ENCODE measurements around the gene CLIP3. TPM values are rescaled to one million over a fixed set of nuclear protein-coding genes. Genes with fewer than 3 reads are reported as not detected.

The CLIP3 gene
- total and polyA plus RNA-seq, 9 of the 15 experiments (the other 6 are each of a cell fraction or from before 2014, with no cell fraction given) = 0.01 to 0.50 (median 0.15) TPM; not detected in 1

GRCh38 chr19:36028313-36029041 lies 4.2 kb downstream of the CLIP3 start:
- Histone ChIP-seq H3K9me1 (ENCODE audit: control insufficient read depth, insufficient read depth, low read length) (no peaks in the 10 kb centered on the region), H4K20me1 (replicated peaks; ENCODE audit: control insufficient read depth, insufficient read depth, low read length) (no peaks in the 10 kb centered on the region), H3K27ac (ENCODE audit: extremely low read depth, low read depth, low read length) (no peak overlapping the region), H2AFZ (ENCODE audit: low read depth, low read length) (no peak overlapping the region), H3K9me3 (replicated peaks; ENCODE audit: control insufficient read depth, insufficient read depth, low read depth, low read length) (no peaks in the 10 kb centered on the region), H3K4me3 (no peak overlapping the region), H3K36me3 (ENCODE audit: control insufficient read depth, insufficient read depth, low read length) (peaks cover 39% of the 10 kb centered on the region; the same call in 2 of the 3 replicates), H3K27me3 (ENCODE audit: control insufficient read depth in 2 of 2, insufficient read depth in 2 of 2, low read length in 2 of 2) (no peaks in the 10 kb centered on the region), H3K4me2 (ENCODE audit: insufficient read depth, low read length) (no peak overlapping the region), H3K9ac (ENCODE audit: insufficient read depth in 1 of 2, low read depth in 2 of 2, low read length in 2 of 2) (no peak overlapping the region), H3K79me2 (ENCODE audit: control insufficient read depth, insufficient read depth, low read length) (no peaks in the 10 kb centered on the region), H3K4me1 (replicated peaks in 1 of 2; ENCODE audit: control insufficient read depth in 2 of 2, insufficient read depth in 2 of 2, low read length in 2 of 2) (peaks cover 0 to 17% of the 10 kb centered on the region in 2 experiments; a peak in 2 of 5 replicates)
- ChIA-PET POLR2A (no interaction called here), CTCF (ENCODE audit: low intra/inter-chr PET ratio) (no interaction called here)
- intact Hi-C loops (cut with micrococcal nuclease) = no loop called here
- FAIRE-seq = no peak
- in situ Hi-C loops (cut with MboI) = no loop called here
- DNase-seq (ENCODE audit: extremely low read depth in 1 of 4, low spot score in 3 of 4) = no peak
- no peak for ATAC-seq
- WGBS (ENCODE audit: insufficient coverage, low coverage, missing lambda C conversion rate) = 71% methylated on average over 10 of the region's 10 CpGs
- BruUV-seq (replicated peaks) = no TSS peak
- TF ChIP-seq NFIX (CRISPR knock-in tag; IDR thresholded peaks at IDR 0.05; ENCODE audit: low read depth) (no peak), POLR2A (conservative IDR thresholded peaks at IDR 0.05) (no peak), RAD51 (IDR thresholded peaks at IDR 0.05; ENCODE audit: borderline replicate concordance, low read depth) (no peak), JUN (IDR thresholded peaks at IDR 0.05; ENCODE audit: borderline replicate concordance, low read depth, low read length) (no peak), JUN (CRISPR knock-in tag; IDR thresholded peaks at IDR 0.05; ENCODE audit: borderline replicate concordance) (no peak), NFIC (IDR thresholded peaks at IDR 0.05) (no peak), DIDO1 (tag; IDR thresholded peaks at IDR 0.05; ENCODE audit: low read depth) (no peak), KLF16 (IDR thresholded peaks at IDR 0.05) (no peak), RBM25 (IDR thresholded peaks at IDR 0.05; ENCODE audit: low read depth, low read length, severe bottlenecking) (no peak), SMAD4 (CRISPR knock-in tag; conservative IDR thresholded peaks at IDR 0.05) (no peak), PRMT5 (CRISPR knock-in tag; IDR thresholded peaks at IDR 0.05) (no peak), ZNF175 (CRISPR knock-in tag; IDR thresholded peaks at IDR 0.05; ENCODE audit: low read depth) (no peak)
- TF ChIP-seq, protein P1, sequence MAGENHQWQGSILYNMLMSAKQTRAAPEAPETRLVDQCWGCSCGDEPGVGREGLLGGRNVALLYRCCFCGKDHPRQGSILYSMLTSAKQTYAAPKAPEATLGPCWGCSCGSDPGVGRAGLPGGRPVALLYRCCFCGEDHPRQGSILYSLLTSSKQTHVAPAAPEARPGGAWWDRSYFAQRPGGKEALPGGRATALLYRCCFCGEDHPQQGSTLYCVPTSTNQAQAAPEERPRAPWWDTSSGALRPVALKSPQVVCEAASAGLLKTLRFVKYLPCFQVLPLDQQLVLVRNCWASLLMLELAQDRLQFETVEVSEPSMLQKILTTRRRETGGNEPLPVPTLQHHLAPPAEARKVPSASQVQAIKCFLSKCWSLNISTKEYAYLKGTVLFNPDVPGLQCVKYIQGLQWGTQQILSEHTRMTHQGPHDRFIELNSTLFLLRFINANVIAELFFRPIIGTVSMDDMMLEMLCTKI (IDR thresholded peaks at IDR 0.05; ENCODE audit: partially characterized antibody) = no peak
- TF ChIP-seq, protein P2, sequence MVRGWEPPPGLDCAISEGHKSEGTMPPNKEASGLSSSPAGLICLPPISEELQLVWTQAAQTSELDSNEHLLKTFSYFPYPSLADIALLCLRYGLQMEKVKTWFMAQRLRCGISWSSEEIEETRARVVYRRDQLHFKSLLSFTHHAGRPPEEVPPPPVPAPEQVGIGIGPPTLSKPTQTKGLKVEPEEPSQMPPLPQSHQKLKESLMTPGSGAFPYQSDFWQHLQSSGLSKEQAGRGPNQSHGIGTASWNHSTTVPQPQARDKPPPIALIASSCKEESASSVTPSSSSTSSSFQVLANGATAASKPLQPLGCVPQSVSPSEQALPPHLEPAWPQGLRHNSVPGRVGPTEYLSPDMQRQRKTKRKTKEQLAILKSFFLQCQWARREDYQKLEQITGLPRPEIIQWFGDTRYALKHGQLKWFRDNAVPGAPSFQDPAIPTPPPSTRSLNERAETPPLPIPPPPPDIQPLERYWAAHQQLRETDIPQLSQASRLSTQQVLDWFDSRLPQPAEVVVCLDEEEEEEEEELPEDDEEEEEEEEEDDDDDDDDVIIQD (CRISPR knock-in tag; IDR thresholded peaks at IDR 0.05) = no peak
- TF ChIP-seq, protein P3, sequence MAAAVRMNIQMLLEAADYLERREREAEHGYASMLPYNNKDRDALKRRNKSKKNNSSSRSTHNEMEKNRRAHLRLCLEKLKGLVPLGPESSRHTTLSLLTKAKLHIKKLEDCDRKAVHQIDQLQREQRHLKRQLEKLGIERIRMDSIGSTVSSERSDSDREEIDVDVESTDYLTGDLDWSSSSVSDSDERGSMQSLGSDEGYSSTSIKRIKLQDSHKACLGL (CRISPR knock-in tag; IDR thresholded peaks at IDR 0.05; ENCODE audit: borderline replicate concordance, poor library complexity, severe bottlenecking) = no peak

Data from K562 (cell line).